NB4 (cell line): ENCODE results near the gene LTA4H.

Source experiments
- DNase-seq: peaks from one replicate; pipeline ENCODE4 v3.0.0; 2010; ENCODE audit warnings: low read depth
- H3K4me3 ChIP-seq: one replicate; pipeline ENCODE4 v1.5.1; 2011; ENCODE audit warnings: mild to moderate bottlenecking, low read depth, low read length, moderate library complexity
- MYC ChIP-seq: IDR thresholded peaks from 2 replicates; pipeline ENCODE4 v1.6.1; 2011; ENCODE audit warnings: low read depth, low read length
- POLR2A ChIP-seq: IDR thresholded peaks from 2 replicates; pipeline ENCODE4 v1.6.1; 2011; ENCODE audit warnings: mild to moderate bottlenecking; ENCODE audit not compliant: insufficient read length; ENCODE audit errors: extremely low read depth
- TF ChIP-seq, protein P1 (sequence below): IDR thresholded peaks from one replicate; pipeline ENCODE4 v1.5.1; 2012; ENCODE audit warnings: low read depth, low read length
- TF ChIP-seq, protein P2 (sequence below): IDR thresholded peaks from 2 replicates; pipeline ENCODE4 v1.6.1; 2011; ENCODE audit warnings: low read depth, low read length

Gene LTA4H

DNA sequence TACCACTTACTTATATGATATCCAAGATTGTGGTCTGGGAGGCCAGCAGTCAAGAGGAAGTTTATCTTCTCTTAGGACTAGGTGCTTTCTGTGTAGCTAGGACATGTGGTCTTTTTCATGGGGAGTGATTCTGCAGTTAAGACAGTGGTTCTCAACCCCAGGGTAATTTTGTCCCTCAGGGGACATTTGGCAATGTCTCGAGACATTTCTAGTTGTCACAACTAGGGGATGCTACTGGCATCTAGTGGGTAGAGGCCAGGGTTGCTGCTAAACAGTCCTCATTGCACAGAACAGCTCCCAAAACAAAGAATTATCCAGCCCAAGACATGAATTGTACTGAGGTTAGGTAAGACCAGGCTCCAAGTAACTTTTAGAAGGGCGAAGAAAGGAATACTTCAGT lies 72.3 kb downstream of the LTA4H start:
- TF ChIP-seq, protein P1, sequence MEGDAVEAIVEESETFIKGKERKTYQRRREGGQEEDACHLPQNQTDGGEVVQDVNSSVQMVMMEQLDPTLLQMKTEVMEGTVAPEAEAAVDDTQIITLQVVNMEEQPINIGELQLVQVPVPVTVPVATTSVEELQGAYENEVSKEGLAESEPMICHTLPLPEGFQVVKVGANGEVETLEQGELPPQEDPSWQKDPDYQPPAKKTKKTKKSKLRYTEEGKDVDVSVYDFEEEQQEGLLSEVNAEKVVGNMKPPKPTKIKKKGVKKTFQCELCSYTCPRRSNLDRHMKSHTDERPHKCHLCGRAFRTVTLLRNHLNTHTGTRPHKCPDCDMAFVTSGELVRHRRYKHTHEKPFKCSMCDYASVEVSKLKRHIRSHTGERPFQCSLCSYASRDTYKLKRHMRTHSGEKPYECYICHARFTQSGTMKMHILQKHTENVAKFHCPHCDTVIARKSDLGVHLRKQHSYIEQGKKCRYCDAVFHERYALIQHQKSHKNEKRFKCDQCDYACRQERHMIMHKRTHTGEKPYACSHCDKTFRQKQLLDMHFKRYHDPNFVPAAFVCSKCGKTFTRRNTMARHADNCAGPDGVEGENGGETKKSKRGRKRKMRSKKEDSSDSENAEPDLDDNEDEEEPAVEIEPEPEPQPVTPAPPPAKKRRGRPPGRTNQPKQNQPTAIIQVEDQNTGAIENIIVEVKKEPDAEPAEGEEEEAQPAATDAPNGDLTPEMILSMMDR, result peak; percentile 85
- TF ChIP-seq POLR2A (no peak), MYC (peak; percentile 65)
- TF ChIP-seq, protein P2, sequence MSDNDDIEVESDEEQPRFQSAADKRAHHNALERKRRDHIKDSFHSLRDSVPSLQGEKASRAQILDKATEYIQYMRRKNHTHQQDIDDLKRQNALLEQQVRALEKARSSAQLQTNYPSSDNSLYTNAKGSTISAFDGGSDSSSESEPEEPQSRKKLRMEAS, result peak; percentile 64; the same call in 1 of the 2 replicates
- DNase-seq, result peak; percentile 93
- H3K4me3 ChIP-seq, result no peak overlapping the region

DNA sequence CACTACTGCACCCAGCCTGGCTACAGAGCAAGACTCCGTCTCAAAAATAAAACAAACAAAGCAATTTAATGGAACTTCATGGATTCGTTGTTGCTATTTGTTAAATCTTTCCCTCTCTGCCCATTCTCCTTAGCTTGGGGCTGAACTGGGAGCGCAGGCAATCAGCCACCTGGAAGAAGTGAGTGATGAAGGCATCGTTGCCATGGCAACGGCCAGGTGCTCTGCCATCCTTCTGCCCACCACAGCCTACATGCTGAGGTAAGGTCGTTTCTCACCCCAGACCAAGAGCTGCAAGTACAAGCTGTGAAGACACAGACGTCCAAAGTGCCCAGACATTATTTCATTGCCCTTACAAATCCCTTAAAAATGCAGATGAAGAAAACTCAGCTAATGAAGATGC lies 73.2 kb downstream of the LTA4H start:
- TF ChIP-seq, protein P2, result no peak
- TF ChIP-seq MYC, result no peak
- TF ChIP-seq POLR2A, result no peak
- TF ChIP-seq, protein P1, result no peak
- no peak for DNase-seq
- no peak overlapping the region for H3K4me3 ChIP-seq

DNA sequence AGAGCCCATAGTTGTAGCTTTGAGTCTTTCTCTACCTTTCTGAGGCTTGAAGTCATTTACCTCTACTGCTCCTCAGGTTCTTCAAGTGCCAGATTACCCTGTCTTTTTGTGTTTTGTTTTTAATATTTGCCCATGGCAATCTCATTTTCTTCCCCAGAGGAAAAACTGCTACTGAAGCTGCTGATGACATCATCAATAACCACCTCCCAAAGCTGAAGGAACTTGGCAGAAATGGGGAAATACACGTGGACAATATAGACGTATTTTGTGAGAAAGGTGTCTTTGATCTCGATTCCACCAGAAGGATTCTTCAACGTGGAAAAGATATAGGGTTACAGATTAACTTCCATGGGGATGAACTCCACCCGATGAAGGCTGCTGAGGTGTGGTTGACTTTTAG lies 75.1 kb downstream of the LTA4H start:
- DNase-seq, result peak; percentile 18
- no peak overlapping the region for H3K4me3 ChIP-seq
- no peak for TF ChIP-seq POLR2A
- TF ChIP-seq, protein P2, result peak; percentile 46; the same call in 1 of the 2 replicates
- no peak for TF ChIP-seq MYC
- TF ChIP-seq, protein P1, result no peak

DNA sequence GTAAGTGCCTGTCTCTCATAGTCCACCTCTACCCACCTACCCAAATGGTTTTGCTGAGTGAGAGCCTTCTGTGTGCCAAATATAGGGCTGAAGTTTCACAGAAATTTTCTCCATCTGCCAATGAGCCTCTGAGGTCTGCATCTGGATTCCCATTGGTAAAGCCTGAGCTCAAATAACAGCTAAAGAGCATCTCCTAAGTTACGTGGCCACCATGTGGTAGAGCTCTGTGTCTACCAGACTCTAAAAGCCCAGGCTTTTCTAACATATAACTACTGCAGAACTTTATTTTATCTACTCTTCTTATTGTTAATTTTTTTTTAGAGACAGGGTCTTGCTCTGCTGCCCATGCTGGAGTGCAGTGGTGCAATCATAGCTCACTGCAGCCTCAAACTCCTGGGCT lies 76.3 kb downstream of the LTA4H start:
- peak; percentile 60 for DNase-seq
- no peak overlapping the region for H3K4me3 ChIP-seq
- TF ChIP-seq, protein P2, result no peak
- TF ChIP-seq, protein P1, result peak; percentile 34

DNA sequence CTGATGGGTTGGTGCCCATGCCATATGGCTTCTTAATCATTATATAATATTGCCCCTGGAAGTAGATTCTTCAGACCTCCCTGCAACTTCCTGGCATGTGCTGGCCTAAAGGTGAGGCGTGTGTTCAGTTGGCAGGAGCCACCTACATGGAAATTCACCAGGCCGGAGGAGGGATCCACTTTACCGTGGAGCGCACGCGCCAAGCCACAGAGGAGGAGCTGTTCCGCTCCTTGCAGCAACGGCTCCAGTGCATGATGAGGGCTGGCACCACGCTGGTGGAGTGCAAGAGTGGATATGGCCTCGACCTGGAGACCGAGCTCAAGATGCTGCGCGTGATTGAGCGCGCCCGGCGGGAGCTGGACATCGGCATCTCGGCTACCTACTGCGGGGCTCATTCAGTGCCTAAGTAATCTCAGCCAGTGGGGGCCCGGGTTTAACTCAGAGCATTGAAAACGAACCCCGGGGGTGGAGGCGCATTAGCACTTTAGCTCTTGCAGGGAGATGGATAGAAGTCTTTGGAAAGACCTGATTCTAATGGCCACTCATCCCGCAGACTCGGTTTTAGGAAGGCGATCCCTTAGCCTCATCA lies 78.7 kb downstream of the LTA4H start:
- H3K4me3 ChIP-seq, result no peak overlapping the region
- no peak for DNase-seq
- TF ChIP-seq MYC, result no peak
- TF ChIP-seq POLR2A, result no peak
- TF ChIP-seq, protein P2, result no peak
- TF ChIP-seq, protein P1, result no peak

DNA sequence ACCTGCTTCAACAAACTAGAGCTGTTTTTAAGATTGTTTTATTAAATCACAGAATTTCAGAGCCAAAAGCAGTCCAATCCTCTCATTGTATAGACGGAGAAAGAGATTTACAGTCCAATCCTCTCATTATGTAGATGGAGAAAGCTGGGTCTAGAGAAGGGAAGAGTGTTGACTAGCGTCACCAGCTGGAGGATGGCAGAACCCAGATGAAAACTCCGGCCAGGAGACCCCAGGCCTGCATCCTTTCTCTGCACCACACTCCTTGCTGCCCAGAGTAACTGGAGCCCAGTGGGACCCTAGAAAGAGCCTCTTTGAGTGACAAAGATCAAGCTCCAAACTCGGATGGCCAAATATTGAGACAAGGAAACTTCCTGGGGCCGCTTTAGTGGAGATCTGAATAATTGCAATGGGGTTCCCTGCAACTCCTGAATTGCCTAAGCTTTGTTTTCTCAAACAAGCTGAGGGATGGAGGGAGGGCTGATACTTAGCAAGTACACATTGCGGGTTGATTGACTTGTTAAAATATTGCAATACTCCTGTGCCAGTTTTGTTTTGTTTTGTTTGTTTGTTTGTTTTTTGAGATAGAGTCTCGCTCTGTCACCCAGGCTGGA lies 79.7 kb downstream of the LTA4H start:
- DNase-seq, result no peak
- TF ChIP-seq, protein P1, result no peak
- TF ChIP-seq, protein P2, result no peak
- TF ChIP-seq POLR2A, result no peak
- TF ChIP-seq MYC, result no peak
- no peak overlapping the region for H3K4me3 ChIP-seq
